Activated CD8-positive, alpha-beta memory T cell treated with anti-CD3 and anti-CD28 coated beads, Interleukin-2, amount 50 U/mL, for 48 hours (primary cell): ENCODE results near the gene PRKG1.

Experiments
- DNase-seq: peaks from one replicate; pipeline ENCODE4 v3.0.0-alpha.2; 2020

Gene PRKG1

DNA sequence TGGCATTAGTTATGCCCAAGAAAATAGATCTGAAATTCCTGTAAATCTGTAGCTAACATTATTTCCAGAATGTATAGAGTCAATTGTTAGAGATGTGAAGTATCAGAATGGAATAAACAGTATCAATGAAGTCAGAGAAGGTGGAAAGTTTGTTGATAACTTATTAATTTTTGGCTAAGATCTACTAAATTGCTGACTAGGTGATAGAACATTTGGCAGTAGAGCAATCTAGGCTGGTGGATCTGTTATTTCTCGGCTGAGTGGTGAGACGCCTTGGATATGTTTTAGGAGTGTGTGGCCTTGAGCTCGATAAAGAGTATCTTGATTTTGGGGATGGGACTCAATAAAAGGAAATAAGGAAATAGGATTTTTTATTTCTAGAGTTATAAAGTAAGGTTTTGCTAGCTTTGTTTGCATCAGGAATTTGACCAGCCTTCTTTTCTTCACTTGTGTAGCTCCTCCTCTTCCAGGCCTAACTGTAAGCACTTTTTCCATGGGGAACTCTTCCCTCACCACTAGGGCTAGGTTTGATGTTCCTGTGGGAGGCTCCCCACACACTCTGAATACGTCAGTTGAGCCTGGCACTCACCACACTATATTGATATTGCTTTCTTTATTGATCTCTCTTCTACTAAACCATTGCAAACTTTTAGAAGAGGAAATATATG, 711.9 kb downstream of the PRKG1 start:
- no peak for DNase-seq

DNA sequence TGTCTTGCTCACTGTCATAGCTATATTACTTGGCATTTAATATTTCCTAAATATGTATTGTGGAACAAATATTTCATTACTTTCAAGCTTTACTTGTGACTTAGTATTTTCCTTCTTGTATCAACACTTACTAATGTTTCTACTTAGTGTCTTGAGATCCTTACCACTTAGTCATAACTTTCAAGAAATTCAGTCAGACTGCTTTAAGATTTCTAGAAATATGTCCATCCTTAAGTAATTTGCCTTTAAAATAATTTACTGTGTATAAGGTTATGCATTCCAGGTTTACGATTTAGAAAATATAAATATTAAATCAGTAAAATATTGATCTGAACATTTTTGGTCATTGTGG, 712.4 kb downstream of the PRKG1 start:
- no peak for DNase-seq

DNA sequence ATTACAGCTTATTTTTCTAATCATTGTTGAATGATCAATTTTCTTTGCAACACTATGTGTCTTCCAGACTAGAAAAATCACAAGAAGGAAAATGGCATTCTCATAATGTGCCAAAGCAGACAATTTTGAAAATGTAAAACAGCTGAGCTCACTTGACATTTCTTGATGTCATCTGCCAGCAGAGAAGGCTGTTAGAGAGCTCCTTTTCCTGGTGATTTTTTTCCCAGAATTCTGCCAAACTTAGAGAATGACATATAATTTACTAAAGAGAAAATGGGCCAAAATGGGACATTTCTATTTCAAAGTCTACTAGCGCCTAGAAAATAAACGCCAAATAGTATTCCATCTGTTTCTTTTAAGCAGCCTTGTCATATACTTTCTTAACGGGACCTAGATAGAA, 714.0 kb downstream of the PRKG1 start:
- DNase-seq = no peak

DNA sequence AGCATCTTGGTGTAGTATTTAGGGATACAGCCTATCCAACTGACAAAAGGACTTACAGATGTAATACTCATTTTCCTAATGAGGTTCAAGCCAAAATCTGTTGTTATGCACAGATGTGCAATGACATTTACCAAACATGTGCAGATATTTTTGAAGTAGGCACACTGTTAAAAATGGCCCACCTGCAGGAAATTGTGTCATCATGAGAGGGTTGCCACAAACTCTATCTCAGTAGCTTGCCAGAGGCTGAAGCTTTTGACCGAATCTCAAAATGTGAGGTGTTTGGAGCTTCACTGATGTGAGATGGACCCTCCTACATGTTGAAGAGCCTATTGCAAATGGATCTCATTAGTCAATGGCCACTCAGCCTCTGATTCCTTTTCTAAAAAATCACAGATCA, 714.8 kb downstream of the PRKG1 start:
- DNase-seq = no peak

DNA sequence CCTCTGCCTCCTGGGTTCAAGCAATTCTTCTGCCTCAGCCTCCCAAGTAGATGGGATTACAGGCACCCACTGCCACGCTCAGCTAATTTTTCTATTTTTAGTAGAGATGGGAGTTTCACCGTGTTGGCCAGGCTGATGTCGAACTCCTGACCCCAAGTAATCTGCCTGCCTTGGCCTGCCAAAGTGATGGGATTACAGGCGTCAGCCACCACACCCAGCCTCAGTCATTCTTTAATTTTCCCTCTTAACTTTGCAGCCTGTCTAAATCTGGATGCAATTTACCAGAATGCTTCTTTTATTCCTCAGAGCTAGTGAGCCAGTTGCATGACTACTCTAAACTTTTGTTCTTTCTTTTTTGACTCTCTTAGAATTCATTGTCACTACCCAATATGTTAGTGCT, 715.6 kb downstream of the PRKG1 start:
- no peak for DNase-seq

DNA sequence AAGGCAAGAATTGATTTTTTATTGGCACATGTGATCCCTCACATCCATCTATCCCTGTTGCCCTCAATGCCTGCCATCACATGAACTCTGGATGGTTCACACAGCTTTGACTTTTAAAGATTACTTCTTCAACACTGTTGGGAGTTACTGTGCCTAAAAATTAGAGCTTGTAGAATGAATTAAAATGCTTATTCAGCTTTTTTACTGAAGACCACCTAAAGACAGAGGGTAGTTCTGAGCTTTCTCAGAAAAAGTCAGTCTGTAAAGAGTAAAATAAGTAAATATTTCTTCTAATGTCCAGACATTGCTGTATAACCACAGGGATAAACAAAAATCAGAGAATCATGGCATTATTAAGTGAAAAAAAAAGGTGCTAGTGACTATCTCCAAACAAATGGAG, 718.4 kb downstream of the PRKG1 start:
- no peak for DNase-seq

DNA sequence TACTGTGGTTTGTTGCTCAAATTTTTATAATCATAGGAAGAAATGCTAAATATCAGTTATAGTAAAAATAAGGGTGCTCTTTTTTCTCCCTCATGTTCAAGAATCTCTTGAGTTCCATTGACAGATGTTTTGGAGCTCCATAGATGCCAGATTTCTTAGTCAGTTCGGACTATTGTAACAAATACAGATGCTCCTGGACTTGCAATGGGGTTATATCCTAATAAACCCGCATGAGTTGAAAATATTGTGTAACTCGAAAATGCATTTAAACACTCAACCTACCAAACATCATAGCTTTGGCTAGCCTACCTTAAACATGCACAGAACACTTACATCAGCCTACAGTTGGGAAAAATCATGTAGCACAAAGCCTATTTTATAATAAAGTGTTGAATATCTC, 725.8 kb downstream of the PRKG1 start:
- DNase-seq = no peak

DNA sequence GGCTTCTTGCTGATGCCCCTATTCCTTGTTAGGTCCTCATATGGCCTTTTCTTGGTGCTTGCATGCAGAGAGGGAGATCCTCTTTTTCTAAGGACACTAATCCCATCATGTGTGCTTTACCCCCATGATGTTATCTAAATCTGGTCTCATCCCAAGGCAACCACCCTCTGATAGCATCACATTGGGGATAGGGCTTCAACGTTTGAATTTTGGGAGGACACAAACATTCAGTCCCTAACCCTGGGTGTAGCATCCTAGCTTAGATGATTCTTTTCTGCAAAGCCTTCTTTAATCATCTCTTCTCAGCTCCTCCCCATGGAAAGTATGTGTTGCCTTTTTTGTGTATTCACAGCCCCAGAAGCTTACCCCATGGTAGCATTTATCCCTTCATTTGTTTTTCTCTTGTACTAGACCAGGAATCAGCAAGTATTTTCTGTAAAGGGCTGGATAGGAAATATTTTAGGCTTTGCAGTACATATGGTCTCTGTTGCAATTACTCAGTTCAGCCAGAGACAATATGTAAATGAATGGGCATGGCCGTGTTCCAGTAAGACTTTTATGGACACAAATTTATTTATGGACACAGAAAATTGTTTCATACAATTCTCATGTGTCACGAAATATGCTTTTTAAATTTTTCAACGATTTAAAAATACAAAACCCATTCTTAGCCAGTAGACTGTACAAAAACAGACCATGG, 726.6 kb downstream of the PRKG1 start:
- DNase-seq = no peak

DNA sequence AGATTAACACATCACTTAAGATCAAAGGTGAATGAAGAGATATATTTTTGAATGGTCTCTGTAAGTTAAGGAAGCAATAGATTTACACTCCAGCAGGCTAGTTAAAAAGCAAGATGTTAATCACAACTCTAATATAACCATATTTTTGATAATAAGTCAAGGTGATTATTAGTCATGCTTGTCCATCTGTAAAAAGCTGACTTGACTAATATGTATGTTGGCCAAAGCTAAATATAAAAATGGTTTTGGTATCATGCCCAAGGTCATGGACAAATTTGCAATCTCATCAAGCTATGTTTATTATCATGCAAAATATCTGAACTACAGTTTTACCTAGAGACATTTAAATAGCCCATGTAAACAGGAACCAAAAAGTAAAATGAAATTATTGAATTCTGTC, 727.7 kb downstream of the PRKG1 start:
- DNase-seq = no peak

DNA sequence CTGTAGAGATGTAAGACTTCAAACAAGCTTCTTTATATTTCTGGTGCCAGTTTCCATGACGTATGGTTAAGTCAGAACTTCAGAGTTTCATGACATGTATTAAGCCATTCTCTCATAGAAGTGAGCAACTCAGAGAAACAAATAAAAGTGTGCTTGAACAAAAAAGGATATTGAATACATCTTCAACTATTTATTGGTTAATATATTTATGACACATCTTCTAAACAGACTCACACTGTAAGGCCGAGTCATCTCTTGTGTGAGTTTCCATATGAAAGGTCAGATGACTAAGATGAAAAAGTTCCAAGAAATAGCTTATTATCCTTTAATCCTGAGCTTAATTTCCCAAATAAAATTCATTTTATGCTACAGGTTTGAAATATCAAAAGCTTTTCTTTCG, 730.6 kb downstream of the PRKG1 start:
- no peak for DNase-seq

DNA sequence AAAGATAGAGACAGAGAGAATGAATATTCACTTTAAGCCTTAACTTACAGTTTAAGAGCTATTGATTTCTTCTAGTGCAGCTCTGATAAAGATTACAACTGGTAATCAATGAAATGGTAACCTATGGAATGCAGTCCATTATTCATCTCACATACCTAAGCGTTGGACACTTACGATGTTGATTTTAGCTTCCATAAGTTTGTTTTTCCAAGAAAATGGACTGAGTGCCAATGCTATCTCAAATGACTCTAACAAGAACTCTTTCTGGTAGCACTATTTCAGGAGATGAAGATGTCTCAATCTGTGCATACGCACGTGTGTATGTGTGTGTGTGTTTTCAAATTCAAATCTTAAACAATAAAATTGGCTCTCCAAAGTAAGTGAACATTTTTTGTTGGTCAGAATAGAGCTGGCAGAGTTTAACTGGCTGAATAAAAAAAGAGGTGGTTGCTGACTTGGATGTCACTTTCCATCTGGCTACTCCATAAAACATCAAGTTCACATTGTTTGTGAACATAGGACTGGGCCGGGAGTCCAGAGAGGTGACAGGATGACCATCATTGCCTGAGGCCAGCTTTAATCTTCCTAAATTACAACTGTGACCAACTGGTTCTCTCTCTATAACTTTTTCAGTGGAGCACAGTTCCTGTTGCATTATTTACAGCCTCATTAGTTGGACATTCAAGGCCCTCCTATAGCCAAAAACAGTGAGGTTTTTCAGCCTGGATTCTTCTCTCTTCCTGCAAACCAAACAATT, 732.0 kb downstream of the PRKG1 start:
- DNase-seq = no peak

DNA sequence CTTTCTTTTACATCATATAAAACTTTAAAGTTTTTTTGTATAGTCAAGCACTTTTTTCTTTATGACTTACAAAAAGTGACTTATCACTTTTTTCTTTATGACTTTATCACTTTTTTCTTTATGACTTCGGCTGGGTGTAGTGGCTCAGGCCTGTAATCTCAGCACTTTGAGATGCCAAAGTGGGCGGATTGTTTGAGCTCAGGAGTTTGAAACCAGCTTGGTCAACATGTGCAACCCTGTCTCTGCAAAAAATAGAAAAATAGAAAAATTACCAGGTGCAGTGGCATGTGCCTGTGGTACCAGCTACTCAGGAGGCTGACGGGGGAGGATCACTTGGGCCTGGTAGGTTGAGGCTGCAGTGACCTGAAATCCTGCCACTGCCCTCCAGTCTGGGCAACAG, 733.9 kb downstream of the PRKG1 start:
- no peak for DNase-seq

DNA sequence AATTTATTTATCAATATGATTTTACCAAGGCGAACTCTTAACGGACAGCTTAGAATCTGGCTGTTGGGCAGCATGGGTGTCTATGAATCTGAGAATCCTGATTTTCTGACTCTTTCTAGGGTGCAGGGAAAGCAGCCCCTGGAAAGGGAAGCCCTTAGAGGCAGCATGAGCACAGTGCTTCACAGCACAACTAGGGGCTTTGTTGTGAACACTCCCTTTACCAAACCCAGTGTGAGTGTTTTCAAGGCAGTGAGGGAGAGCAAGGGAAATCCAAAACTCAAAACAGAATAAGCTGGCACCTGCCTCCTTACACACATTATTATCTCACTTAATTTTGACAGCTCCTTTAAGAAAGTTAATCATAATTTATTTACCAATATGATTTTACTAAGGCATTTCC, 741.4 kb downstream of the PRKG1 start:
- DNase-seq = no peak

DNA sequence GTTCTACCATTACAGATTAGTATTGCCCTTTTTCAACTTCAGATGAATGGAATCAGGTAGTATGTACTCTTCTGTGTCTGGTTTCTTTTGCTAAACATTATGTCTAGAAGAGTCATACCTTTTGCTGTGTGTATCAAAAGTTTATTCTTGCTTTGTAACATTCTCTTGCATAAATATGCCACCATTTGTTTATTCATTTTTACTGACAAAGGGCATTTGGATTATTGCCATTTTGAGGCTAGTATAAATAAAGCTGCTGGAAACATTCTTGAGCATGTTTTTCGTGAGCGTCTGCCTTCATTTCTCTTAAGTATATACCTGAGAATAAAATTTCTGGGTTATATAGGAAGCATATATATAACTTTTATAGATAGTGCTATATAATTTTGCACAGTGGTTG, 746.8 kb downstream of the PRKG1 start:
- DNase-seq = no peak

DNA sequence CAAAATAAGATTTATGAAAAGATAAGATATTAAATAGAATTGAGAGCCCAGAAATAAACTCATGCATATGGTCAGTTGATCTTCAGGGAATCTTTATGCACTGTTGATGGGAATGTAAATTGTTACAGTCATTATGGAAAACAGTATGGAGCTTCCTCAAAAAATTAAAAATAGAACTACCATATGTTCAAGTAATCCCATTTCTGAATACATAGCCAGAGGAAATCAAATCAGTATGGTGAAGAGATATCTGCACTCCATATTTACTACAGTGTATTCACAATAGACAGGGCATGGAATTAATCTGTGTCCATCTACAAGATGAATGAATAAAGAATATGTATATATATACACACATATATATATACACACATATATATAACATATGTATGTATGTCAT, 747.5 kb downstream of the PRKG1 start:
- no peak for DNase-seq

DNA sequence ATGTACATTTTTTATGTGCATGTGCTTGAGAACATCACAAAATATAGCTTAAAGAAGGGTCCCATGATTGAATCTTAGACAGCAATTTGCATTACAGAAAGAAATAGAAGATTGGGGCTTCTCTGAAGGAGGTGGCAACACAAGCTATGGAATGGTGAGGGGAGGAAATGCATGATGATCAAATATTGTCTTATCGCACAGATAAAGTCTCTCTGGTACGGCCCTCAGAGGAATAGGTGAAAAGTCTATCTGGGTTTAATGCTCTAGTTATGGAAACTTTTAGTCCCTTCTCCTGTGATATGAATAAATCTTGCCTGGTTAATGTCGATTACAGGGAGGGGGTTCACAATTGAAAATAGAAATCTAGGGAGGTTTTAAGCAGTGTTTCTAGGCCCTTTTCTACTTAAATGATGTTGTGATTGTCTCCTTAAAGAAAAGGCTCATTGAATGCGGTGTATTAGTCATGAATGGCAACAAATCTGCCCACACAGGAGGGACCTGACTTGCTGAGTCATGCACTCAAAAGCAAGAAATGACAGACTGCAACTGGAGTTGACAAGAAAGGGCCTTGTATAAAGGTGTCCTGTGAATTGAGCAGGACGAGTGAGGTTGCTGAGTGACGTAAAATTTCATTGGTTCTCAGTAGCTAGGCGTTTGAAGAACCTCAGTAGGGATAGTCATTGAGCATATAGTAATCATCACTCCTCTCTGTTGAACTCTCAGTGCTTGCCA, 758.5 kb downstream of the PRKG1 start:
- DNase-seq = no peak

DNA sequence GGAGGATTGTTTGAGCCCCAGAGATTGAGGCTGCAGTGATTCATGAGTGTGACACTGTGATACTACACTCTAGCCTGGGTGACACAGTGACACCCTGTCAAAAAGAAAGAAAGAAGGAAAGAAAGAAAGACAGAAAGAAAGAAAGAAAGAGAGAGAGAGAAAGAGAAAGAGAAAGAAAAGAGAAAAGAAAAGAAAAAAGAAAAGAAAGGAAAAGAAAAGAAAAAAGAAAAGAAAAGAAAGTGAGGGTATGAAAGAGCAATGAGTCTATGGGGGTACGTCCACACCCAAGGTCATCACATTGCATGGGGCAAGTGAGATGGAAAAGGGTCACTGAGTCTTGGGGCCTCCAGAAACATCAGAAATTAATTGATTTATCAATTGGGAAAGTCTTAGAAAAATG, 760.3 kb downstream of the PRKG1 start:
- DNase-seq = no peak

DNA sequence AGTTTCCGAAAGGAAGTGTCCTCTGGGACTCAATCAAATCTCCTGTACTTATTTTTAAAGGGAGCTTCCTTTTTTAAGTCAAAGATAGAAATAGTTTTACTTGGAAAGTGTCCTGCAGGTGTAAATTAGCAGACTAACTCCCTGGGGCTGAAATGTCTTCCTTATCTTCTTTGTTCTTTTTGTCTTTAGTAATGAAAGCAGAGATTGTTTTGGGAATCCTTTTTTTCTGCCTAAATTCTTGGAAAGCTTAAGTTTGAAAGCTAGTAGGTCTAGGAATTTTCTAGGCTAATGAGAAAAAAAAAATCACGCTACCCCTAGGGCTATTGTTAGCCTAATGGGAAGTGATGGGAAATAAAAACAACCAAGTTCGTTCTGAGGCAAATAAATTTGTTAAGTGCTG, 764.2 kb downstream of the PRKG1 start:
- DNase-seq = no peak

DNA sequence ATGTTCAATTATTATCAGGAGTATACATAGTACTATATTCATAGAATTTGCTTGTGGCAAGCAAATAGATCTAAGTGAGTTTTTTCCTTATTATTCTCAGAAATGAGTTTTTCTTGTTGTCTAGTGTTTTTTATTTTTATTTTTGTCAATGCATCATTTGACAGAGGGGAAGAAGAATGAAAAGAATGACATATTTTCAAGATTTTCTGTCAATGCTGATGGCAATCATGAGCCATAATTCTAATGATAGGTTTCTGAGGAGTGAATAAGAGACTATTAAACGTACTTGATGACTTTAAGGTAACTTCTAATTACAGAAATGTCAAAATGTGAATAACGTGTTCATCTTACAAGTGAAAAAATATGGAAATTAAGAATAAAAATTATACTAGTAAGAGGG, 769.7 kb downstream of the PRKG1 start:
- DNase-seq = no peak

DNA sequence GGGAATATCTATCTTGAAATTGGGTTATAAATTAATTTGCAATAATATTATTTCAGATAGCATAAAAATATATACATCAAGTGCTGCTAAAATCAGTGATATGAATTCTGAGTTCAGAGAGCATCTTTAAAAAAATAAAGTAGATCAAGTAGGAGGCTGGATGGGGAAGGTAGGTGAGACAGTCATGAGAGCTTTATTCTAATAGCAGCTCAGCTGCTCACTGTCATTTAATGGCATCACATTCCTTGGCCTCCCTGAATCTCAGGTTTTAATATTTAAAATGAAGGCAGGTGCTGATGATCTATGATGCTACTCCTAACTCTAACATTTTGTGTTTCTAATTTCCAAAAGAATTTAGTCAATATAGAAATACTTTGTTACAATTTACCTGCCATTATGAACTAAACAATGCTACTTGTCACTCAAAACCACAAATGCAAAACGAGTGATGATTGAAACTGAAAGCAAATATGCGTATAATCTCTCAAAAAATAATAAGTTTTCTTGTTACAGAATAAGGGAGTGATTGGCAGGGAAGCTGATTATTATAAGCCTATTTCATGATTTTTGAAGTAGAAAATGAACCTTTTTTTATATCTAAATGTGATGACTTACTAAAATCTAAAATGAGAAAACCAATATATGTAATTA, 772.7 kb downstream of the PRKG1 start:
- DNase-seq = no peak

DNA sequence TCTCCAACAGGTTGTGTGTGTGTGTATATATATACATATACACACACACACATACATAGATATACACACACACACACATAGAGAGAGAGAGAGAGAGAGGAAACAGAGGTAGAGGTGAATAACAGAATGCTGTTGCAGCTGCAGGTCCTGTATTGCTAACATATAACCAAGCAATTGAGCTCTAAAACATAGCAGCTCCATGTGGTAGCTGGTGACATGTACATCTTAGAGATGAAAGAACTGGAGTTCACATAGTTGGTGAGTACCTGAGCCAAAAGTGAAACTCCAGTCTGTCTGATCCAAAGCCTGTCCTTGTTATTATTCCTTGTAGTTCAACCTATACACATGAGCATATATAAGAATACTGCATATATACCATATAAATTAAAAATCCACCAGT, 778.0 kb downstream of the PRKG1 start:
- DNase-seq = no peak

DNA sequence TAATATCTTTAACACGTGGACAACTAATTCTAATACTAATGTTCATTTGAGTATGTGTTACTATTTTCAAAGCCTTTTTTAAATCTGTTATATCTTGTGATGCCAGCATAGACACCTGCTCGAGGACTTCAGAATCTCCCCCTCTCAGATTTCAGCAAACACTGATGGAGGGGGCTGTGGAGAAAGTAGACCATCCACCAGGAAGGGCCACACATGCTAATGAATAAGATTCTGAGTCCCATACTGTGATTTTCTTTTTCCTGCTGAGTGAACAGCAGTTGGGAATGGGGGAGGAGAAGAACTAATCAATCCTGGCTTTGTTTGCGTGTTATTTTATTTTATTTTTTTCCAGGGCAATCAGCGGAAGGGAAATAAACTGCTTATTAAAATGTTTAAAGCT, 783.0 kb downstream of the PRKG1 start:
- DNase-seq = no peak

DNA sequence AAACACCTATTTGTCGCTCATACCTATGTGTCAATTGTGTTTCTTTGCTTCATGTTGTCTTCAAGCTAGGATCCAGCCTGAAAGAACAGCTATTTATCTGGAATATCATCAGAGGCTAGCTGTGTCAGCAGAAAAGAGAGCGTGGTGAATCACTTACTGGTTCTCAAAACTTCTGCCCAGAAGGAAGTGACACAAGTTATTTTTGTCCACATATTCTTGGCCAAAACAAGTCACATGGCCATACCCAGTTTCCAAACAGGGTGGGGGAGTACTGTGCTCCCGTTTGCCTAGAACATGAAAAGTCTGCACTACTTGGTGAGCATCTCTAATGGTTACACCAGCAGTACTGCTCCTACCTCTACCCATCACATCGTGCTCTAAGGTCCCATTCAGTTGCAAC, 786.0 kb downstream of the PRKG1 start:
- no peak for DNase-seq
